Brain microvascular endothelial cell (primary cell): ENCODE results near the gene CIB2.

Experiments
- DNase-seq: peaks from one replicate; pipeline ENCODE4 v3.0.0-alpha.2; 2020
- H3K27ac ChIP-seq: fragments of 250-450 bp; sonication (Bioruptor Pico); 2 replicates; pipeline ENCODE4 v1.5.1; 2020; ENCODE audit warnings: mild to moderate bottlenecking, moderate library complexity
- H3K27me3 ChIP-seq: fragments of 250-450 bp; sonication (Bioruptor Pico); replicated peaks from 2 replicates; pipeline ENCODE4 v1.5.1; 2020; ENCODE audit warnings: mild to moderate bottlenecking
- H3K36me3 ChIP-seq: fragments of 250-450 bp; sonication (Bioruptor Pico); replicated peaks from 2 replicates; pipeline ENCODE4 v1.5.1; 2020; ENCODE audit warnings: mild to moderate bottlenecking
- H3K4me3 ChIP-seq: 2 replicates; pipeline ENCODE4 v1.5.1; 2011; ENCODE audit warnings: low read depth, mild to moderate bottlenecking, control low read depth, low read length, moderate library complexity
- CTCF ChIP-seq: IDR thresholded peaks from 2 replicates; pipeline ENCODE4 v1.5.1; 2011; ENCODE audit warnings: low read depth, mild to moderate bottlenecking, moderate library complexity, low read length, control low read depth, inconsistent platforms; ENCODE audit errors: missing control alignments
- in situ Hi-C: cut with HindIII; loops from 2 replicates; pipeline ENCODE4 v1.10.0; 2017; ENCODE audit warnings: low sequenced_read_pairs, low pct_ligation_motif_present

CIB2 gene

GRCh38 chr15:78175330-78175729 lies 44.1 kb upstream of the CIB2 start:
- H3K27ac ChIP-seq = no peak overlapping the region
- no peak overlapping the region for H3K4me3 ChIP-seq
- no peaks in the 10 kb centered on the region for H3K27me3 ChIP-seq
- DNase-seq = no peak
- H3K36me3 ChIP-seq = peaks cover 4% of the 10 kb centered on the region
- TF ChIP-seq CTCF = no peak
- in situ Hi-C loops = no loop called here

DNA sequence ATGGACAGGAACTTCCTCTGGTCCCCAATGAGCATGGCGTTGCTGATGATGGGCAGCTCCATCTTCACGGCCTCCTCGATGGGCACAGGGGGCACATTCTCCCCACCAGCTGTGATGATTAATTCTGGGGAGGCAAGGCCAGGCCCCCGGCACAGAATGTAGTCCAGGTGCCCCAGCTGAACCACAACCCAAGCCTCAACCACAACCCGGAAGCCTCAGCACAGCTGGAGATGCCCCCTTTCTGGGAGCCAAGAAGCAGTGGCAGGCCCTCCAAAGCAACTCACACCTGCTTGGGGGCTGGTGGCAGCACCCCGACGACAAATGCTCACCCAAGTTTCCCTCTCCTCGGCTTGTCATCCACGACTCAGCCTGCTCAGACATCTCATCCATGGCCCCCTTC lies 43.2 kb upstream of the CIB2 start:
- in situ Hi-C loops = no loop called here
- H3K36me3 ChIP-seq = peaks cover 10% of the 10 kb centered on the region
- no peak overlapping the region for H3K27ac ChIP-seq
- no peaks in the 10 kb centered on the region for H3K27me3 ChIP-seq
- no peak for DNase-seq
- no peak for TF ChIP-seq CTCF
- H3K4me3 ChIP-seq = no peak overlapping the region

DNA sequence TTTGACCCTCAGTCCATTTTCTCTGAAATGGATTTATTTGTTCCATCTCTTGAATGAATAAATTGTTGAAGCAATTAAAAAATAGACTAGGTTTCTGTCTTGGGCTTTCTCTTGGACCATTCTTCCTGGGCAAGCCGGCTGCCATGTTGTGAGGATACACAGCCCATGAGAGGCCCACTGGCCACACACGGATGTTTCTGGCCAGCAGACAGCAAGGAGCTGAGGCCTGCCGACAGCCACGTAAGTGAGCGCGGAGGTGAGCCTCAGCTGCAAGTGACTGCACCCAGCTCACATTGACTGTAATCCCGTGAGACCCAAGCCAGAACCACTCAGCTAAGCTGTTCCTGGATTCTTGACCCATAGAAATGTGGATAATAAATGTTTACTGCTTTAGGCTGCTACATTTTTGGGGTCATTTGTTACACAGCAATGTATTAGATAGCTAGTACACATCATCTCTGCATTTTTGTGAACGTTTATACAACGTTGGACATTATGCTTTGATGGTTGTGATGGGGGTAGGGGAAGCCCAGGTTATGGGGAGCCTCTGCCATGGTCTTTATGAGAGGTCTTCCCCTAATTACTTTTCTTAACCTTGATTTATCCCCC lies 40.7 kb upstream of the CIB2 start:
- no peak for TF ChIP-seq CTCF
- in situ Hi-C loops = no loop called here
- Histone ChIP-seq H3K4me3 (no peak overlapping the region), H3K27ac (no peak overlapping the region), H3K27me3 (no peaks in the 10 kb centered on the region), H3K36me3 (peaks cover 20% of the 10 kb centered on the region)
- DNase-seq = no peak

GRCh38 chr15:78170848-78171773 lies 39.9 kb upstream of the CIB2 start:
- TF ChIP-seq CTCF = no peak
- Histone ChIP-seq H3K27me3 (no peaks in the 10 kb centered on the region), H3K27ac (no peak overlapping the region), H3K4me3 (no peak overlapping the region), H3K36me3 (peaks cover 25% of the 10 kb centered on the region)
- no peak for DNase-seq
- in situ Hi-C loops = no loop called here

DNA sequence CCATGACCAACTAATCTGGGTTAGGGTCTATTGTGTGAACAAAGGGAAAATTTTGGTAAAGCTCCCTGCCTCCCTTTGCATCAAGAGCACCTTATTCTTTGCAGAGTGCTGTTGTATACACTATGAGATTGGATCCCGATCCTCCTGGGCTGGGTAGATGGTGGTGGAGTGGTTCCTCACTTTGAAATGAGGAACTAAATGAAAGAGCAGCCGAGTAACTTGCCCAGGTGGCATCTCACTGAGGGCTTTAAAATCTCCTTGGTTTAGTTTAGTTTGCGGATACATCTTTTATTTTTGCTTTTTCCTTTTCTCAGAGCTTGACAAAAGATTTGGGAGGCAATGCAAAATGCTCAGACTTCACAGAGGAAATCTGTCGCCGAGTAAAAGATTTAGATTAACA lies 37.4 kb upstream of the CIB2 start:
- in situ Hi-C loops = no loop called here
- DNase-seq = no peak
- Histone ChIP-seq H3K27ac (no peak overlapping the region), H3K4me3 (no peak overlapping the region), H3K27me3 (no peaks in the 10 kb centered on the region), H3K36me3 (peaks cover 36% of the 10 kb centered on the region)
- TF ChIP-seq CTCF = no peak
